Measurements from ENCODE around the gene TADA3.

DNA sequence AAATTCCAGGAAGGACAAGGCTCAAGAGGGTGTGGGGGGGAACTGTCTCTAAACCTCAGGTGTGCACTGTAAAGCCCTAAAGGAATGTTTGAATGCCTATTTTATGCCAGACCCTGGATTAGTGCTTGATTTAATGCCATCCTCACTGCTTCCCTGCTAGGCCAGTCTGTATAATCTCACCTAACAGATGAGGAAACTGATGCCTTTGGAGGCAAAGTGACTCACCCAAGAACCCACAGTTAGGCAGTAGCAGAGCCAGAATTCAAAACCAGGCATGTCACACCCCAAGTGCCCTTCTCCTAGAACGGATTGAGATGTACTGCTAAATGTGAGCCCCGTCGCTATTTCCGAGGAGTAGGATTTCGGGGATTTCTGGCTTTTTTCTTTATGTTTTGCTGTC, 30.4 kb downstream of the TADA3 start:
- TF ChIP-seq, protein P1, sequence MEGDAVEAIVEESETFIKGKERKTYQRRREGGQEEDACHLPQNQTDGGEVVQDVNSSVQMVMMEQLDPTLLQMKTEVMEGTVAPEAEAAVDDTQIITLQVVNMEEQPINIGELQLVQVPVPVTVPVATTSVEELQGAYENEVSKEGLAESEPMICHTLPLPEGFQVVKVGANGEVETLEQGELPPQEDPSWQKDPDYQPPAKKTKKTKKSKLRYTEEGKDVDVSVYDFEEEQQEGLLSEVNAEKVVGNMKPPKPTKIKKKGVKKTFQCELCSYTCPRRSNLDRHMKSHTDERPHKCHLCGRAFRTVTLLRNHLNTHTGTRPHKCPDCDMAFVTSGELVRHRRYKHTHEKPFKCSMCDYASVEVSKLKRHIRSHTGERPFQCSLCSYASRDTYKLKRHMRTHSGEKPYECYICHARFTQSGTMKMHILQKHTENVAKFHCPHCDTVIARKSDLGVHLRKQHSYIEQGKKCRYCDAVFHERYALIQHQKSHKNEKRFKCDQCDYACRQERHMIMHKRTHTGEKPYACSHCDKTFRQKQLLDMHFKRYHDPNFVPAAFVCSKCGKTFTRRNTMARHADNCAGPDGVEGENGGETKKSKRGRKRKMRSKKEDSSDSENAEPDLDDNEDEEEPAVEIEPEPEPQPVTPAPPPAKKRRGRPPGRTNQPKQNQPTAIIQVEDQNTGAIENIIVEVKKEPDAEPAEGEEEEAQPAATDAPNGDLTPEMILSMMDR (IDR thresholded peaks at IDR 0.05 in 8 of 11, conservative IDR thresholded peaks at IDR 0.05 in 3 of 11) = no peak
- no peak for TF ChIP-seq POLR2AphosphoS5 (IDR thresholded peaks at IDR 0.05)
